Neural cell (in vitro differentiated cells): Measurements from ENCODE around the gene YY1. TPM values are rescaled to one million over a fixed set of nuclear protein-coding genes. Genes with fewer than 3 reads are reported as not detected.

Source experiments
- H2AFZ ChIP-seq: fragments of 200-600, 300-800 bp; sonication (generic), shearing (Covaris generic); 2 replicates; pipeline ENCODE4 v1.6.0; 2014; ENCODE audit warnings: low read depth, mild to moderate bottlenecking, antibody characterized with exemption, low read length, moderate library complexity
- H3F3A ChIP-seq: fragments of 200-600 bp; shearing (Covaris generic); 2 replicates; pipeline ENCODE4 v1.6.1; 2016; ENCODE audit warnings: mild to moderate bottlenecking, moderate library complexity, mixed read lengths, antibody characterized with exemption, low read length; ENCODE audit not compliant: insufficient read depth, poor library complexity, severe bottlenecking
- H3K27ac ChIP-seq: fragments of 200-600, 300-800 bp; sonication (generic), shearing (Covaris generic); 2 replicates; pipeline ENCODE4 v1.5.1; 2014; ENCODE audit warnings: mild to moderate bottlenecking, low read length, moderate library complexity
- H3K27me3 ChIP-seq: fragments of 300-800, 200-600 bp; sonication (generic), shearing (Covaris generic); 2 replicates; pipeline ENCODE4 v1.6.0; 2014; ENCODE audit warnings: mild to moderate bottlenecking, low read depth, low read length, moderate library complexity; ENCODE audit not compliant: insufficient read depth
- H3K36me3 ChIP-seq: fragments of 300-800, 200-600 bp; sonication (generic), shearing (Covaris generic); 2 replicates; pipeline ENCODE4 v1.5.1; 2014; ENCODE audit warnings: mild to moderate bottlenecking, antibody characterized with exemption, low read length, moderate library complexity; ENCODE audit not compliant: insufficient read depth
- H3K4me2 ChIP-seq: fragments of 300-800, 200-600 bp; sonication (generic), shearing (Covaris generic); 2 replicates; pipeline ENCODE4 v1.6.0; 2014; ENCODE audit warnings: mild to moderate bottlenecking, low read length
- H3K4me3 ChIP-seq: fragments of 300-800, 200-600 bp; sonication (generic), shearing (Covaris generic); 2 replicates; pipeline ENCODE4 v1.5.1; 2014; ENCODE audit warnings: mild to moderate bottlenecking, low read length, moderate library complexity
- H3K79me2 ChIP-seq: fragments of 200-600 bp; shearing (Covaris generic); replicated peaks from 2 replicates; pipeline ENCODE4 v1.6.0; 2014; ENCODE audit warnings: mild to moderate bottlenecking, low read length, moderate library complexity; ENCODE audit not compliant: insufficient read depth
- H3K9ac ChIP-seq: fragments of 300-800, 200-600 bp; sonication (generic), shearing (Covaris generic); 2 replicates; pipeline ENCODE4 v1.6.1; 2016; ENCODE audit warnings: mild to moderate bottlenecking, low read length, mixed read lengths
- H3K9me2 ChIP-seq: fragments of 200-600 bp; shearing (Covaris generic); 2 replicates; pipeline ENCODE4 v1.6.1; 2016; ENCODE audit warnings: mild to moderate bottlenecking, low read length, mixed read lengths; ENCODE audit not compliant: insufficient read depth
- H3K9me3 ChIP-seq: fragments of 200-600, 300-800 bp; sonication (generic), shearing (Covaris generic); 2 replicates; pipeline ENCODE4 v1.6.1; 2016; ENCODE audit warnings: mild to moderate bottlenecking, mixed run types, low read length, moderate library complexity, mixed read lengths
- H4K20me1 ChIP-seq: fragments of 200-600 bp; shearing (Covaris generic); 2 replicates; pipeline ENCODE4 v1.6.1; 2016; ENCODE audit warnings: mild to moderate bottlenecking, mixed run types; ENCODE audit not compliant: insufficient read depth
- CTCF ChIP-seq: fragments of 450-650 bp; IDR thresholded peaks from 2 replicates; pipeline ENCODE4 v1.5.1; 2014; ENCODE audit warnings: antibody characterized with exemption, mild to moderate bottlenecking, moderate library complexity; ENCODE audit not compliant: poor library complexity, severe bottlenecking
- EP300 ChIP-seq: fragments of 450-650 bp; conservative IDR thresholded peaks from 2 replicates; pipeline ENCODE4 v1.6.1; 2014; ENCODE audit warnings: antibody characterized with exemption, mild to moderate bottlenecking, moderate library complexity; ENCODE audit not compliant: poor library complexity, severe bottlenecking
- EZH2 ChIP-seq: fragments of 200-600, 300-800 bp; shearing (Covaris generic), sonication (generic); IDR thresholded peaks from 2 replicates; pipeline ENCODE4 v1.6.1; 2014; ENCODE audit warnings: antibody characterized with exemption, low read length, borderline replicate concordance, mild to moderate bottlenecking; ENCODE audit not compliant: insufficient read depth, poor library complexity, severe bottlenecking
- MXI1 ChIP-seq: fragments of 450-650 bp; conservative IDR thresholded peaks from 2 replicates; pipeline ENCODE4 v1.6.1; 2014; ENCODE audit warnings: antibody characterized with exemption, mild to moderate bottlenecking; ENCODE audit not compliant: poor library complexity, severe bottlenecking
- POLR2AphosphoS5 ChIP-seq: IDR thresholded peaks from 2 replicates; pipeline ENCODE4 v1.6.1; 2012
- RAD21 ChIP-seq: fragments of 450-650 bp; conservative IDR thresholded peaks from 2 replicates; pipeline ENCODE4 v1.6.1; 2014; ENCODE audit warnings: antibody characterized with exemption, mild to moderate bottlenecking, moderate library complexity
- REST ChIP-seq: IDR thresholded peaks from 2 replicates; pipeline ENCODE4 v1.6.1; 2012; ENCODE audit warnings: borderline replicate concordance
- SMC3 ChIP-seq: fragments of 450-650 bp; conservative IDR thresholded peaks from 2 replicates; pipeline ENCODE4 v1.6.1; 2014; ENCODE audit warnings: antibody characterized with exemption, mild to moderate bottlenecking, moderate library complexity; ENCODE audit not compliant: poor library complexity
- TAF1 ChIP-seq: IDR thresholded peaks from 2 replicates; pipeline ENCODE4 v1.6.1; 2012; ENCODE audit warnings: low read depth
- polyA plus RNA-seq: library from polyadenylated mRNA; depleted of rRNA; stranded (reverse); fragments of >200 nt; gene quantifications from 2 replicates; pipeline ENCODE4 v1.2.3, GENCODE V29; 2014

Gene YY1
- polyA plus RNA-seq, 1 donor from 2014 or later = 50.4 TPM

GRCh38 chr14:100292301-100292775 is 53.4 kb downstream of the YY1 start:
- H3K27ac ChIP-seq = no peak overlapping the region
- no peak overlapping the region for H3K9ac ChIP-seq
- H3F3A ChIP-seq = no peaks in the 10 kb centered on the region
- no peaks in the 10 kb centered on the region for H3K9me3 ChIP-seq
- H3K27me3 ChIP-seq = no peaks in the 10 kb centered on the region
- H4K20me1 ChIP-seq = no peaks in the 10 kb centered on the region
- no peak for TF ChIP-seq REST
- TF ChIP-seq POLR2AphosphoS5 = no peak
- no peak for TF ChIP-seq EP300
- no peak for TF ChIP-seq RAD21
- TF ChIP-seq EZH2 = no peak
- no peak for TF ChIP-seq CTCF
- TF ChIP-seq SMC3 = no peak
- no peak for TF ChIP-seq MXI1
- no peak for TF ChIP-seq TAF1
- no peaks in the 10 kb centered on the region for H3K79me2 ChIP-seq
- H3K36me3 ChIP-seq = peaks cover 8% of the 10 kb centered on the region
- no peak overlapping the region for H3K4me2 ChIP-seq
- H3K9me2 ChIP-seq = no peaks in the 10 kb centered on the region
- no peak overlapping the region for H2AFZ ChIP-seq
- no peak overlapping the region for H3K4me3 ChIP-seq

GRCh38 chr14:100292776-100293461 is 54.0 kb downstream of the YY1 start:
- no peak overlapping the region for H3K4me3 ChIP-seq
- no peak for TF ChIP-seq EP300
- no peak for TF ChIP-seq TAF1
- TF ChIP-seq REST = no peak
- TF ChIP-seq EZH2 = no peak
- no peak for TF ChIP-seq POLR2AphosphoS5
- H3K9ac ChIP-seq = no peak overlapping the region
- H3K9me3 ChIP-seq = no peaks in the 10 kb centered on the region
- H3K9me2 ChIP-seq = no peaks in the 10 kb centered on the region
- H3K36me3 ChIP-seq = peaks cover 8% of the 10 kb centered on the region
- H3F3A ChIP-seq = no peaks in the 10 kb centered on the region
- no peaks in the 10 kb centered on the region for H3K79me2 ChIP-seq
- H3K27ac ChIP-seq = no peak overlapping the region
- no peak overlapping the region for H2AFZ ChIP-seq
- no peaks in the 10 kb centered on the region for H3K27me3 ChIP-seq
- H4K20me1 ChIP-seq = no peaks in the 10 kb centered on the region
- H3K4me2 ChIP-seq = no peak overlapping the region
